Esophagus muscularis mucosa (tissue), 4 donors: ENCODE results near the gene TMEM250. TPM values are rescaled to one million over a fixed set of nuclear protein-coding genes. Genes with fewer than 3 reads are reported as not detected.

Experiments
- DNase-seq: peaks from one replicate; pipeline ENCODE4 v3.0.0-alpha.2; 2017; ENCODE audit errors: extremely low spot score
- H3K27ac ChIP-seq, 4 donors: fragments of 200-600 bp; sonication (generic); replicated peaks in 1 of 4; 1 replicate in 3 of 4; 2 replicates in 1 of 4; pipeline ENCODE4 v1.5.1; 2016 to 2019; ENCODE audit warnings: mild to moderate bottlenecking in 1 of 4
- H3K27me3 ChIP-seq, 4 donors: fragments of 200-600 bp; sonication (generic); one replicate each; pipeline versions ENCODE4 v1.5.1 to v1.6.0; 2016 to 2019
- H3K36me3 ChIP-seq, 4 donors: fragments of 200-600 bp; sonication (generic); one replicate each; pipeline ENCODE4 v1.5.1; 2016 to 2019
- H3K4me1 ChIP-seq, 4 donors: fragments of 200-600 bp; sonication (generic); one replicate each; pipeline ENCODE4 v1.5.1; 2016 to 2019
- H3K4me3 ChIP-seq, 4 donors: fragments of 200-600 bp; sonication (generic); 1 replicate in 2 of 4; 2 replicates in 2 of 4; pipeline ENCODE4 v1.5.1; 2016 to 2019; ENCODE audit warnings: mild to moderate bottlenecking in 4 of 4, moderate library complexity in 1 of 4
- H3K9me3 ChIP-seq, 4 donors: fragments of 200-600 bp; sonication (generic); 1 replicate in 3 of 4; 2 replicates in 1 of 4; pipeline ENCODE4 v1.5.1; 2016 to 2019
- CTCF ChIP-seq, 3 experiments: fragments of 200-600 bp in 2 of 3; fragments of 450-650 bp in 1 of 3; sonication (generic) in 2 of 3; IDR thresholded peaks; one replicate each; pipeline ENCODE4 v1.5.1; 2017 to 2019; ENCODE audit warnings: antibody characterized with exemption in 3 of 3, mild to moderate bottlenecking in 2 of 3, moderate library complexity in 1 of 3
- EP300 ChIP-seq: sonication (generic); formaldehyde crosslinking; IDR thresholded peaks from one replicate; pipeline ENCODE4 v1.6.1; 2017; ENCODE audit warnings: antibody characterized with exemption
- POLR2A ChIP-seq: fragments of 450-650 bp; IDR thresholded peaks from one replicate; pipeline ENCODE4 v1.6.1; 2017; ENCODE audit warnings: antibody characterized with exemption, moderate library complexity, mild to moderate bottlenecking, low read depth
- POLR2AphosphoS5 ChIP-seq, 2 donors: sonication (generic); formaldehyde crosslinking; IDR thresholded peaks; one replicate each; pipeline ENCODE4 v1.6.1; 2017; ENCODE audit warnings: antibody characterized with exemption in 2 of 2
- WGBS: methylation state at CpG from one replicate; pipeline ENCODE4 v1.1.5; 2018; 5-methylcytosine and 5-hydroxymethylcytosine counted together
- intact Hi-C: fragments of 100-400 bp; cut with DNase I; formaldehyde crosslinking; loops from one replicate; pipeline ENCODE4 v1.15.1; 2023
- total RNA-seq, 4 donors: library from RNA; depleted of rRNA; stranded (reverse); fragments of >200 nt; gene quantifications; one replicate each; pipeline versions ENCODE4 v1.1.0 to v1.2.1, GENCODE V29; 2016

Gene TMEM250
- total RNA-seq, 4 donors from 2014 or later: 33.6 to 77.6 (median 59.4) TPM

GRCh38 chr9:136088939-136089696 lies 29.6 kb downstream of the TMEM250 start:
- no peak for DNase-seq
- TF ChIP-seq POLR2AphosphoS5 (IDR thresholded peaks at IDR 0.05): peak; percentile 64 to 72
- no peak for TF ChIP-seq POLR2A
- intact Hi-C loops: loop anchor here (5.0 kb wide), 2 partner anchors 33 to 37 kb away; no protein-coding TSS in a partner anchor

GRCh38 chr9:136088481-136088938 lies 30.2 kb downstream of the TMEM250 start:
- peak overlapping the region; percentile 26 to 49 (median 36) for H3K4me3 ChIP-seq
- WGBS: 66% methylated on average over 12 of the region's 15 CpGs
- H3K27me3 ChIP-seq: no peaks in the 10 kb centered on the region
- H3K9me3 ChIP-seq: no peaks in the 10 kb centered on the region
- peaks cover 89 to 100% (median 100%) of the 10 kb centered on the region in 4 donors for H3K4me1 ChIP-seq
- intact Hi-C loops: loop anchor here (5.0 kb wide), 2 partner anchors 34 to 36 kb away; no protein-coding TSS in a partner anchor
- H3K27ac ChIP-seq: peak overlapping the region; percentile 85 to 99 (median 94)
- DNase-seq: no peak
- peaks cover 0 to 17% (median 10%) of the 10 kb centered on the region in 4 donors for H3K36me3 ChIP-seq
- TF ChIP-seq POLR2AphosphoS5 (IDR thresholded peaks at IDR 0.05) (no peak), POLR2A (no peak), CTCF (IDR thresholded peaks at IDR 0.05) (no peak), EP300 (no peak)

More at GRCh38 chr9:136088939-136089696, 29.6 kb downstream of the TMEM250 start:
- peak overlapping the region; percentile 85 to 99 (median 94) for H3K27ac ChIP-seq
- no peaks in the 10 kb centered on the region for H3K27me3 ChIP-seq
- 31% methylated on average over 19 of the region's 22 CpGs for WGBS
- H3K4me3 ChIP-seq: peak overlapping the region; percentile 26 to 49 (median 36)
- H3K4me1 ChIP-seq: peaks cover 92 to 100% (median 99%) of the 10 kb centered on the region in 4 donors
- no peaks in the 10 kb centered on the region for H3K9me3 ChIP-seq
- H3K36me3 ChIP-seq: peaks cover 0 to 11% (median 7%) of the 10 kb centered on the region in 4 donors

GRCh38 chr9:136087741-136088480 lies 30.8 kb downstream of the TMEM250 start:
- H3K36me3 ChIP-seq: peaks cover 0 to 23% (median 12%) of the 10 kb centered on the region in 4 donors
- intact Hi-C loops: loop anchor here (5.0 kb wide), 2 partner anchors 34 to 36 kb away; no protein-coding TSS in a partner anchor
- H3K27me3 ChIP-seq: no peaks in the 10 kb centered on the region
- WGBS: 56% methylated on average over 8 of the region's 24 CpGs
- DNase-seq: no peak
- peak overlapping the region; percentile 85 to 99 (median 94) for H3K27ac ChIP-seq
- peaks cover 89 to 100% (median 100%) of the 10 kb centered on the region in 4 donors for H3K4me1 ChIP-seq
- H3K9me3 ChIP-seq: no peaks in the 10 kb centered on the region
- TF ChIP-seq CTCF (IDR thresholded peaks at IDR 0.05) (no peak), POLR2AphosphoS5 (IDR thresholded peaks at IDR 0.05) (no peak), EP300 (no peak), POLR2A (no peak)
- peak overlapping the region in 2 of 4 donors; percentile 36 to 49 for H3K4me3 ChIP-seq

- 68% methylated on average over 15 of the region's 21 CpGs for WGBS
- DNase-seq: no peak
- H3K4me3 ChIP-seq: peak overlapping the region in 1 of 4 donors; percentile 36
- H3K27me3 ChIP-seq: no peaks in the 10 kb centered on the region
- TF ChIP-seq POLR2A (no peak), EP300 (no peak), POLR2AphosphoS5 (IDR thresholded peaks at IDR 0.05) (no peak), CTCF (IDR thresholded peaks at IDR 0.05) (no peak)
- no peaks in the 10 kb centered on the region for H3K9me3 ChIP-seq
- intact Hi-C loops: loop anchor here (5.0 kb wide), 2 partner anchors 35 kb away; no protein-coding TSS in a partner anchor
- peaks cover 89 to 100% (median 100%) of the 10 kb centered on the region in 4 donors for H3K4me1 ChIP-seq
- peaks cover 0 to 19% (median 8%) of the 10 kb centered on the region in 4 donors for H3K36me3 ChIP-seq
- peak overlapping the region; percentile 85 to 99 (median 94) for H3K27ac ChIP-seq
Observed at GRCh38 chr9:136086951-136087740, 31.5 kb downstream of the TMEM250 start.
